CD4-positive, alpha-beta T cell (primary cell): Measurements from ENCODE around the gene TMEM170A. TPM values are rescaled to one million over a fixed set of nuclear protein-coding genes. Genes with fewer than 3 reads are reported as not detected.

Experiments
- ATAC-seq: fragments of 200-7000 bp; cut with Tn5 transposase; one replicate; pipeline ENCODE4 v1.10.0; 2022; ENCODE audit warnings: mild to moderate bottlenecking; ENCODE audit not compliant: poor library complexity
- CTCF ChIA-PET: fragments of 350-600 bp; sonication (Branson Sonifier 250); formaldehyde crosslinking; loops from one replicate; lab custom pipeline; 2021; ENCODE audit warnings: antibody characterized with exemption, inconsistent platforms; lab: Charles Lee
- POLR2A ChIA-PET: fragments of 350-600 bp; sonication (Branson Sonifier 250); formaldehyde crosslinking; loops from one replicate; lab custom pipeline; 2021; ENCODE audit warnings: antibody characterized with exemption, inconsistent platforms; lab: Charles Lee
- DNase-seq, 14 experiments: peaks; one replicate each; pipeline ENCODE4 v3.0.0-alpha.2; 2013 to 2020; ENCODE audit warnings: mixed read lengths in 2 of 14
- H3K27ac ChIP-seq, 2 donors: one replicate each; pipeline versions ENCODE4 v1.5.1 to v1.7.0; 2013; ENCODE audit warnings: low read length in 2 of 2, low read depth in 1 of 2, mild to moderate bottlenecking in 1 of 2
- H3K27me3 ChIP-seq, 2 experiments: 1 replicate in 1 of 2; 2 replicates in 1 of 2; pipeline versions ENCODE4 v1.6.1 to v1.7.0; 2013; ENCODE audit warnings: low read length in 2 of 2, control low read depth in 1 of 2, mild to moderate bottlenecking in 1 of 2, moderate library complexity in 1 of 2; ENCODE audit not compliant: insufficient read depth in 2 of 2, control insufficient read depth in 1 of 2
- H3K36me3 ChIP-seq: one replicate; pipeline ENCODE4 v1.6.1; 2013; ENCODE audit warnings: low read length, control low read depth; ENCODE audit not compliant: insufficient read depth
- H3K4me1 ChIP-seq: one replicate; pipeline ENCODE4 v1.6.1; 2013; ENCODE audit warnings: low read length, control low read depth; ENCODE audit not compliant: insufficient read depth
- H3K4me3 ChIP-seq: one replicate; pipeline ENCODE4 v1.5.1; 2013; ENCODE audit warnings: mild to moderate bottlenecking, low read length, moderate library complexity
- H3K9me3 ChIP-seq, 2 experiments: 1 replicate in 1 of 2; 2 replicates in 1 of 2; pipeline versions ENCODE4 v1.6.1 to v1.7.0; 2013; ENCODE audit warnings: low read length in 2 of 2, mild to moderate bottlenecking in 2 of 2, control low read depth in 1 of 2, moderate library complexity in 1 of 2; ENCODE audit not compliant: control insufficient read depth in 1 of 2, insufficient read depth in 1 of 2
- H3K27ac Mint-ChIP-seq: one replicate; pipeline ENCODE4 v1.8.0; 2020; ENCODE audit warnings: mixed read lengths
- H3K27me3 Mint-ChIP-seq: one replicate; pipeline ENCODE4 v1.8.0; 2021; ENCODE audit warnings: mixed read lengths
- H3K36me3 Mint-ChIP-seq: one replicate; pipeline ENCODE4 v1.8.0; 2021; ENCODE audit warnings: low read depth, mixed read lengths
- H3K4me1 Mint-ChIP-seq: one replicate; pipeline ENCODE4 v1.8.0; 2021; ENCODE audit warnings: low read depth, mixed read lengths
- H3K4me3 Mint-ChIP-seq: one replicate; pipeline ENCODE4 v1.8.0; 2020; ENCODE audit warnings: mild to moderate bottlenecking, mixed read lengths
- H3K9me3 Mint-ChIP-seq: one replicate; pipeline ENCODE4 v1.8.0; 2020; ENCODE audit warnings: mixed read lengths
- CTCF ChIP-seq: fragments of 200-600 bp; IDR thresholded peaks from one replicate; pipeline ENCODE4 v1.8.0; 2022; ENCODE audit warnings: antibody characterized with exemption, mild to moderate bottlenecking
- intact Hi-C, 2 experiments: fragments of 100-400 bp; cut with DNase I in 1 of 2; cut with micrococcal nuclease in 1 of 2; formaldehyde crosslinking; loops; one replicate each; pipeline versions ENCODE4 v1.15.1 to v1.9.0; 2023 to 2025; cut with DNase I, micrococcal nuclease
- total RNA-seq, 174 experiments: library from RNA in 2 of 174; stranded (reverse) in 2 of 174; gene quantifications; one replicate each; pipeline ENCODE4 v1.2.3 and lab custom pipeline; 2021 to 2026

Gene TMEM170A
- total RNA-seq, 2 experiments from 2014 or later = 34.3 to 37.8 TPM

GRCh38 chr16:75423723-75424104, 40.8 kb downstream of the TMEM170A start:
- Histone ChIP-seq H3K4me1 (peaks cover 5% of the 10 kb centered on the region), H3K9me3 (no peaks in the 10 kb centered on the region), H3K36me3 (no peaks in the 10 kb centered on the region), H3K27me3 (no peaks in the 10 kb centered on the region), H3K27ac (no peak overlapping the region), H3K4me3 (no peak overlapping the region)
- Mint-ChIP-seq H3K9me3 (no peaks in the 10 kb centered on the region), H3K4me1 (peaks cover 28% of the 10 kb centered on the region), H3K36me3 (peaks cover 7% of the 10 kb centered on the region), H3K27me3 (no peaks in the 10 kb centered on the region), H3K4me3 (no peak overlapping the region), H3K27ac (peak overlapping the region; percentile 20)
- CTCF ChIA-PET = no interaction called here
- intact Hi-C loops = loop anchor here in 1 of 2 experiments (5.0 kb wide), 1 partner anchor 39 kb away; the partner anchor contains the start of gene TMEM170A
- DNase-seq = no peak
- POLR2A ChIA-PET = no interaction called here
- ATAC-seq = no peak
- TF ChIP-seq CTCF = no peak

- ATAC-seq = no peak
- TF ChIP-seq CTCF = no peak
- intact Hi-C loops = loop anchor here in 1 of 2 experiments (5.0 kb wide), 1 partner anchor 41 kb away; the partner anchor contains the start of gene TMEM170A
Measured at GRCh38 chr16:75421820-75422126, 42.7 kb downstream of the TMEM170A start.

DNA sequence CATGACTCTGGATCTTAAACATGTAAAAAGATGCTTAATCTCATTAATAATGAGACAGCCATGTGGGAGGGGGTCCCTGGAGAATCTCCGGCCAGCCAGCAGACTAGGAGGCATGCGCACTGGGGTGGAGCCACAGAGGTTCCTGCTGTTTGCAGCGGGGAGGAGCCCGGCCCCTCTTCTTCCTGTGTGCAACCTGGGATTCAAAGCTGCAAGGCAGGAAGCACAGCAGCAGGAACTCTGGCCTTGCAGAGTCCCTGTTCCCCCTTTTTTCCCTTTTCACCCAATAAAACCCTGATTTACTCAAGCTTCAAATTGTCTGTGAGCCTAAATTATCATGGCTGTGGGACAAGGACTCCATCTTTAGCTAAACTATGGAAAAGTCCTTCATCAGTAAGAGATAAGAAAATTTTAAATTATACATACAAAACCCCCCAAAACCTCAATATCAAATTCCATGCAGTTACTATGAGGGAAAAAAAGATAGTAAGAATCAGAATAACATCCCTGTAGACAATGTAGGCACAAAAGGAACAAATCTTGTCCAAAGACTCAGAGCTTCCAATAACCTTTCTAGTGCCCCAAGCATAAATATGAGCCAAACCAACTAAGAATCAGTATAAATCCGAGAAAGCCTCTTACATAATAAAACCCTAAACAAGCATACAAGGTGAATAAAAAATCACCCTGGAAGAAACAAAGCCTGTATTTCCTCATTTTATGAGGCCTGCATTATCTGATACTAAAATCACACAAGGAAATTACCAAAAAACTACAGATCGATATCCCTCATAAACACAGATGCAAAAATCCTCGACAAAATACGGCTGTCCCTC, 43.3 kb downstream of the TMEM170A start:
- peaks cover 5% of the 10 kb centered on the region for H3K4me1 ChIP-seq
- intact Hi-C loops = loop anchor here in 1 of 2 experiments (5.0 kb wide), 1 partner anchor 41 kb away; the partner anchor contains the start of gene TMEM170A
- no peaks in the 10 kb centered on the region for H3K27me3 ChIP-seq
- no peaks in the 10 kb centered on the region for H3K36me3 Mint-ChIP-seq
- H3K27me3 Mint-ChIP-seq = no peaks in the 10 kb centered on the region
- H3K9me3 Mint-ChIP-seq = no peaks in the 10 kb centered on the region
- no peaks in the 10 kb centered on the region for H3K36me3 ChIP-seq
- TF ChIP-seq CTCF = no peak
- DNase-seq (peak in 9 of 14 experiments; percentile 8 to 55 (median 32)), ATAC-seq (peak; percentile 49)
- peaks cover 28% of the 10 kb centered on the region for H3K4me1 Mint-ChIP-seq
- no peaks in the 10 kb centered on the region for H3K9me3 ChIP-seq
- no peak overlapping the region for H3K27ac ChIP-seq
- ChIA-PET CTCF (interaction anchor here (1.9 kb wide), 1 partner anchor 44 kb away, joined by 5 read pairs; the partner anchor contains the start of gene TMEM170A), POLR2A (interaction anchor here (0.5 to 1.2 kb wide), 4 partner anchors 8 to 267 kb away, joined by 3 to 5 read pairs (median 4); partner anchors contain the start of gene CFDP1)
- H3K4me3 Mint-ChIP-seq = peak overlapping the region; percentile 28
- peak overlapping the region; percentile 2 for H3K4me3 ChIP-seq
- H3K27ac Mint-ChIP-seq = peak overlapping the region; percentile 52

More at GRCh38 chr16:75421820-75422126, 42.7 kb downstream of the TMEM170A start:
- H3K27me3 Mint-ChIP-seq = no peaks in the 10 kb centered on the region
- H3K27ac Mint-ChIP-seq = peak overlapping the region; percentile 52
- peaks cover 5% of the 10 kb centered on the region for H3K4me1 ChIP-seq
- no peaks in the 10 kb centered on the region for H3K9me3 Mint-ChIP-seq
- H3K27ac ChIP-seq = no peak overlapping the region
- no peaks in the 10 kb centered on the region for H3K36me3 Mint-ChIP-seq
- peaks cover 27% of the 10 kb centered on the region for H3K4me1 Mint-ChIP-seq
- POLR2A ChIA-PET = interaction anchor here (1.2 kb wide), 1 partner anchor 12 kb away, joined by 3 read pairs; the partner anchor contains the start of gene CFDP1
- H3K4me3 ChIP-seq = no peak overlapping the region
- H3K27me3 ChIP-seq = no peaks in the 10 kb centered on the region
- no peaks in the 10 kb centered on the region for H3K9me3 ChIP-seq
- peak overlapping the region; percentile 28 for H3K4me3 Mint-ChIP-seq
- CTCF ChIA-PET = interaction anchor here (1.9 kb wide), 1 partner anchor 43 kb away, joined by 5 read pairs; the partner anchor contains the start of gene TMEM170A
- DNase-seq = no peak
- no peaks in the 10 kb centered on the region for H3K36me3 ChIP-seq
